Measurements from ENCODE around the gene UNC5C. TPM values are rescaled to one million over a fixed set of nuclear protein-coding genes. Genes with fewer than 3 reads are reported as not detected.

The UNC5C gene
- total RNA-seq, 1 donor from 2014 or later = not detected

- no peak for DNase-seq (ENCODE audit: low read depth in 2 of 2)
Observed at GRCh38 chr4:95466791-95467190, 82.0 kb downstream of the UNC5C start.

- DNase-seq (ENCODE audit: low read depth in 2 of 2) = no peak
Observed at GRCh38 chr4:95465010-95465409, 83.8 kb downstream of the UNC5C start.

GRCh38 chr4:95462921-95463320 lies 85.9 kb downstream of the UNC5C start:
- no peak for DNase-seq (ENCODE audit: low read depth in 2 of 2)

GRCh38 chr4:95457353-95457752 lies 91.4 kb downstream of the UNC5C start:
- DNase-seq (ENCODE audit: low read depth in 2 of 2) = no peak

GRCh38 chr4:95450294-95450693 lies 98.5 kb downstream of the UNC5C start:
- no peak for DNase-seq (ENCODE audit: low read depth in 2 of 2)

- no peak for DNase-seq (ENCODE audit: low read depth in 2 of 2)
Observed at GRCh38 chr4:95446173-95446572, 102.6 kb downstream of the UNC5C start.

- DNase-seq (ENCODE audit: low read depth in 2 of 2) = no peak
Observed at GRCh38 chr4:95445251-95445650, 103.5 kb downstream of the UNC5C start.

GRCh38 chr4:95444812-95445211 lies 104.0 kb downstream of the UNC5C start:
- no peak for DNase-seq (ENCODE audit: low read depth in 2 of 2)

- no peak for DNase-seq (ENCODE audit: low read depth in 2 of 2)
Observed at GRCh38 chr4:95439896-95440295, 108.9 kb downstream of the UNC5C start.

- no peak for DNase-seq (ENCODE audit: low read depth in 2 of 2)
Observed at GRCh38 chr4:95439071-95439470, 109.7 kb downstream of the UNC5C start.

GRCh38 chr4:95432466-95432865 lies 116.3 kb downstream of the UNC5C start:
- no peak for DNase-seq (ENCODE audit: low read depth in 2 of 2)

- no peak for DNase-seq (ENCODE audit: low read depth in 2 of 2)
Observed at GRCh38 chr4:95431678-95432077, 117.1 kb downstream of the UNC5C start.

- DNase-seq (ENCODE audit: low read depth in 2 of 2) = no peak
Observed at GRCh38 chr4:95429416-95429815, 119.4 kb downstream of the UNC5C start.

- no peak for DNase-seq (ENCODE audit: low read depth in 2 of 2)
Observed at GRCh38 chr4:95428291-95429070, 120.3 kb downstream of the UNC5C start.

GRCh38 chr4:95426455-95426854 lies 122.3 kb downstream of the UNC5C start:
- DNase-seq (ENCODE audit: low read depth in 2 of 2) = no peak

GRCh38 chr4:95422436-95422835 lies 126.3 kb downstream of the UNC5C start:
- no peak for DNase-seq (ENCODE audit: low read depth in 2 of 2)

GRCh38 chr4:95421869-95422268 lies 126.9 kb downstream of the UNC5C start:
- no peak for DNase-seq (ENCODE audit: low read depth in 2 of 2)

- no peak for DNase-seq (ENCODE audit: low read depth in 2 of 2)
Observed at GRCh38 chr4:95417531-95417930, 131.2 kb downstream of the UNC5C start.

- DNase-seq (ENCODE audit: low read depth in 2 of 2) = no peak
Observed at GRCh38 chr4:95415346-95415771, 133.4 kb downstream of the UNC5C start.

- DNase-seq (ENCODE audit: low read depth in 2 of 2) = no peak
Observed at GRCh38 chr4:95411371-95412088, 137.2 kb downstream of the UNC5C start.

- no peak for DNase-seq (ENCODE audit: low read depth in 2 of 2)
Observed at GRCh38 chr4:95410387-95410977, 138.3 kb downstream of the UNC5C start.

- no peak for DNase-seq (ENCODE audit: low read depth in 2 of 2)
Observed at GRCh38 chr4:95409750-95410149, 139.0 kb downstream of the UNC5C start.

- no peak for DNase-seq (ENCODE audit: low read depth in 2 of 2)
Observed at GRCh38 chr4:95409127-95409526, 139.6 kb downstream of the UNC5C start.

All from dermis microvascular lymphatic vessel endothelial cell (primary cell).